Fibroblast of lung (primary cell): ENCODE results near the gene CBY2.

Experiments
- CTCF ChIP-seq, 2 donors: IDR thresholded peaks in 1 of 2; conservative IDR thresholded peaks in 1 of 2; 1 replicate in 1 of 2; 2 replicates in 1 of 2; pipeline ENCODE4 v1.5.1; 2011 to 2012; ENCODE audit warnings: low read length in 2 of 2, control low read depth in 1 of 2, inconsistent platforms in 1 of 2, low read depth in 1 of 2, mild to moderate bottlenecking in 1 of 2
- EZH2 ChIP-seq: IDR thresholded peaks from 2 replicates; pipeline ENCODE4 v1.5.1; 2012; ENCODE audit warnings: low read length, control low read depth, mild to moderate bottlenecking; ENCODE audit errors: missing control alignments

- TF ChIP-seq EZH2 (no peak), CTCF (conservative IDR thresholded peaks at IDR 0.05 in 1 of 2, IDR thresholded peaks at IDR 0.05 in 1 of 2; ENCODE audit: low read depth in 1 of 2, low read length in 2 of 2) (no peak)
These were observed 40.9 kb downstream of the CBY2 start for GRCh38 chr13:45742985-45743384.
